Measurements from ENCODE around the gene PFKM.

PFKM gene

DNA sequence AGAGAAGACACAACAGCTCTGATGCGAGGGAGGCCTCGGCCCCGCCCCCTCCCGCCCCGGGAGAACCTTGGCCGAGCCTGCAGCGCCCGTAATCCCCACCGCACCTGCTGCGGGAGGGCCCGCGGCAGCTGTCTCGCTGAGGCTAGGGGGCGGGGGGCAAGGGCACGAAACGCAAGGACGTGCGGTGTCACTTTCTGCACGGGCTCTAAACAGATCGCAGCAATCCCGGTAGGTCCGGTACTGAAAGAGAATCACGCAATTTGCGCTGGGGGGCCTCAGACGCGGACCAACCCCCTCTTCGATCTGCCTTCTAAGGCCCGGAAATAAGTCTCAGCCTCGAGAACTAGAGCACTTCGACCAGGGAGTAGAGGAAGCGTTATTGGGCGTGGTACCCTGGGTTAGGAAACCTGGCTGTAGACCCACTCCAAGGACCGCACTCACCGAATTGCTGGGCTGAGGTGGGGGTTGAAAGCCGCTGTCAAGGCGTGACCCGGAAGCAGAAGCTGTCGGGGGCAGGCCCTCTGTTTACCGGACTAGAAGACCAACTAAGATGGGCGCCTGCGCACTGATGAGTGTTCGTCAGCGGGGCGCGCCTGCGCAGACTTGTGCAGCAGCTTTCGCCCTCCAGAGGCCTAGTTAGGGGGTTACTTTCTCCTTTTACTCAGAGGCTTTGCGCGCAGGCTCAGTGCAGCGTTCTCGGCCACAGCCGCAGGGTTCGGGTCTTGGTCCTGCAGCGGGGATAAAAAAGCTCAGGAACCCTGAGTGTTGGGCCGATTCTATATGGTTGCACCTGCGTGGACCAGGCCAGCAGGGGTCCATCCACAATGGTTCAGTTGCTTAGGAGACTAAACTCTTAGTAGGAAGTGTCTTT, 38.1 kb downstream of the PFKM start, which contains the start of gene ASB8:
ASB8 (minus strand) TSS at position 498 of the 871 bp plus-strand sequence. CDS start 4,019 bp downstream, outside the sequence.
- peak; percentile 99 for DNase-seq (ENCODE audit: low read depth)

DNA sequence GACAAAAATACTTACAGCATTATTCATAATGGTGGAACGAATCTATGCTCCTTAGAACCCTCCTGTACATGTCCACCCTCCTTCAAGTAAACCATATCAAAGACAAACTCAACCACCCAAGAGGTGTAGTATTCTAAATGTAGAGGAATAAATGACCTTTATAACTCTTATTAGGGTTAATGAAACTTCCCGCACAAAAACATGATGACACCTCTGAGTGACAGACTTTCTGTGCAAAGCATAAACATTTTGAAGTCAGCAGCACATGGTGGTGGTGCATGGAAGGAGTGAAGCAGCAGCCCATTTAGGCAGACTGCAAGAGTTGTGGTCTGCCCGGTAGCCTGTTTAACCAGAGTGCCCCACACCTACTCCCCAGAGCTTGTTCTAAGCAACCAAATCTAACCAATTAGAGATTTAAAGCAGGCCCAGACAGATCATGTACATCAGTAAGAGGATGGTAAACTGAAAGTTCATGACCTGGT, 38.8 kb downstream of the PFKM start:
- DNase-seq (ENCODE audit: low read depth): no peak

DNA sequence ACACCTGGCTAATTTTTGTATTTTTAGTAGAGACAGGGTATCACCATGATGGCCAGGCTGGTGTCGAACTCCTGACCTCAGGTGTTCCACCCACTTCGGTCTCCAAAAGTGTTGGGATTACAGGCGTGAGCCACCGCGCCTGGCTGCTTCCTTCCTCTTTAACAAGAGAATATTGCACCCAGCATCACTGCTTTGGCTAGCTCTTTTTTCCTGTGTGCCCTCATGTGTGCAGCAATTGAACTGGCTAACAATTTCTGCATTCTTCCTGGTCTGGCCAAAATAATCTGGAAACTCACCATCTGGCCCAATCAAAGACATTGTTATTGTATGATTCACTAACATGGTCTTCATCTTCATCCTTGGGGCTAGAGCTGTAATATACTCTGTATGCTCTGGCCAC, 40.9 kb downstream of the PFKM start:
- no peak for DNase-seq (ENCODE audit: low read depth)

DNA sequence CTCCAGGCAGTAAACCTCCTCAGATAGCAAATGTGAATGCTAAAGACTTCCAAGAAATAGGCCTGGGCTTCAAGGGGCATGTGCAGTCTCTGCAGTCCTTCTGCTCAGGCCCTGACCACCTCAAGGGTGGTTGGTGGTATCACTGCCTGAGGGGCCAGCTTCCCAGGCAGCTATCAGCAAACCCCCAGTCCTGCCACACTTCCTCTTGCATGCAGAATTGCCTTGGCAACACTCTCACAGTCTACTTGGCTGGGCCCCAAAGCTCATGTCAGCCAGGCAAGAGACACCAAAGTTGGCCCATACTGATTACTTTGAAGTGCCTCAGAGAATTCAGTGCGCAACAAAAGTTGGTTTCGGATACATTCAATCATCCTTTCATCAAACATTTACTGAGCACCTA, 41.6 kb downstream of the PFKM start:
- no peak for DNase-seq (ENCODE audit: low read depth)

DNA sequence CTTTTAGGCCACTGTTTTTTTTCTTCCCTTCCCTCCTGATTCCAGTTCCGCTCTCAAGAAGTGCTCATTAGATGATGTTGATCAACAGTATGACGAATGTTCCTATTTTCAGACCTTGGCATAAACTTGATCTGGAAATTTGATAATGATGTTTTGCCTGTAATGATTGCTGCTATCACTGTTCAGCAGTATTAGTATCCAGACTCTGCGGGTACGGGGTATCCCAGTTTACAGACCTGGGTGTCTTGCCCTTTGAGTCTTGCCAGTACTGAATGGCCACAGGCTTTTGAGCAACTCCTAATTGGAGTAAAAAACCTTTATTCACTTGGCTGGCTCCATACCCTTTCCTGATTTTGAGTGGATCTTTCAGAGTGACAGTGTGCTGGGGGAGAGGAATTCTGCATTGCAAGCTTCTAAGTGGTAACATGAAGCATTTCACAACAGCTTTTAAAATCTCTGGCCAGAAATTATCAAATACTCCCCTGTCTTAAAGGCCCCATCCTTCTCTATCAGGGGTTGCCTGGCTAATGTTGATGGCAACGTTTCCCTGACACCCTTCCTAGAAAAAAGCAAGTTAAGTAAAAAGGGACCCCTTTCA, 44.1 kb downstream of the PFKM start:
- no peak for DNase-seq (ENCODE audit: low read depth)

DNA sequence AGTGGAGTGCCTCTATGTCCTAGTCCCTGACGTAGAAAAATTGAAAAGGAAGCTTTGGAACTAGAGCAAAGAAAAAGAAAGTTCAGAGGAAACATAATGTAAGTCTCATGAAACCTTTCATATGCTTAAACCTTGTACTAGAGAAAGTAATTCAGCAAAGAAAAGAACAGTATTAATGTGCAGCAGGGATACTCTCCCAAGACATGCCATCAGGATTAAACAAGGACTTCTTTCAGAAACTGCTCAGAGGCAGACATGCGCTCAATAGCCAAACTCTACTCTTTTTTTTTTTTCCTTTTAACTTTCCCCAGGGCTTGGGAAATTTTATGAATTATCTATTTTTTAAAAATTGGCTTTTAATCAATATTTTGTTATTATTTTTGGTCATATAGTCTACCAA, 45.3 kb downstream of the PFKM start:
- no peak for DNase-seq (ENCODE audit: low read depth)

DNA sequence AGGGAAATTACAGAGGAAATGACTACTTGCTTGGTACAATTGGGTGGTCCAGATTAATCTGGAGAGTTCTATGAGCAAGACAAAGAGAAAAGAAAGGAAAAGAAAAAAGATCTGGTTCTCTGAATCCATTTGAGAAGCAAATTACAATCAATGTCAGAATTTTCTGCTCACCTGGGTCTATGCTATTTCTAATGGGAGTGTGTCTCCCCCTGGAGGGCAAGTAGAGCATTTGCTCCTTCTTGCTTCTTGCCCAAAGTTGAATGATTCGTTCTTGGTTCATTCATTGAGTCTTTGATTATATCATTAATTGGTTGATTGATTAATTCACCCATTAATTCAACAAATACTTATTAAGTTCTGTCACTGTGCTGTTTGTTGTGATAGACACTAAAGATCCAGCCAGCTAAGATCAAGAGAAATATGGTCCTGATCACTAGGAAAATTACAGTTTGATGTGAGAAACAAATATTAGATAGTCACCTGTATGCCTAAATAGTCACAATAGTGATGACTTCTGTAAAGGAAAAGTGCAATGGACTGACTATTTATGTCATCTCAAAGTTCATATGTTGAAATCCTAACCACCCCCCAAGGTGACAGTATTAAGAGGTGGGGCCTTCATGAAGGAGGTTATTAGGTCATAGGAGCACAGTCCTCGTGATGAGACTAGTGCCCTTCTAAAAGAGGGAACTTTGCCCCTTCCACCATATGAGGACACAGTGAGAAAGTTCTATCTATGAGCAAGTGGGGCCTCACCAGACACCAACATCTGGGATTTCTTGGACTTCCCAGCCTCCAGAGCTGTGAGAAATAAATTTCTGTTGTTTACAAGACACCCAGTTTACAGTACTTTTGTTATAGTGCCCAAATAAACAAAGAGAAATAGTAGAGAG, 46.2 kb downstream of the PFKM start:
- DNase-seq (ENCODE audit: low read depth): peak; percentile 36

DNA sequence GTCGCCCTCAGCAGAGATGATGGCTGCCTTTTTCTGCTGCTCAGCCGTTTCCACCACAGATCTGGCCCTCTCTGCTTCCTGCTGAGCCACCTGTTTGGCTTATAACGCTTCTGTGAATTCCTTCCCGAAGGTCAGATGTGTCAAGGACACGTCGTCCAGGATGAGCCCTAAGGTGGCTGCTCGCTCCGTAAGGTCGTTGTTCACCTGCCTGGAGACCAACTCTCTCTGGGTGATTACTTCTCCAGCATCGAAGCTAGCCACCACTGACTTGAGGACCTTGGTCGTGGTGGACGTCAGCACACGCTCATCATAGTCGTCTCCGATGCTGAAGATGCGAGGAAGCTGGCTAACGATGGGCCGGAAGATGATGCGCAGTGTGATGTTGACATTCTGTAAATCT, 49.8 kb downstream of the PFKM start:
- no peak for DNase-seq (ENCODE audit: low read depth)

DNA sequence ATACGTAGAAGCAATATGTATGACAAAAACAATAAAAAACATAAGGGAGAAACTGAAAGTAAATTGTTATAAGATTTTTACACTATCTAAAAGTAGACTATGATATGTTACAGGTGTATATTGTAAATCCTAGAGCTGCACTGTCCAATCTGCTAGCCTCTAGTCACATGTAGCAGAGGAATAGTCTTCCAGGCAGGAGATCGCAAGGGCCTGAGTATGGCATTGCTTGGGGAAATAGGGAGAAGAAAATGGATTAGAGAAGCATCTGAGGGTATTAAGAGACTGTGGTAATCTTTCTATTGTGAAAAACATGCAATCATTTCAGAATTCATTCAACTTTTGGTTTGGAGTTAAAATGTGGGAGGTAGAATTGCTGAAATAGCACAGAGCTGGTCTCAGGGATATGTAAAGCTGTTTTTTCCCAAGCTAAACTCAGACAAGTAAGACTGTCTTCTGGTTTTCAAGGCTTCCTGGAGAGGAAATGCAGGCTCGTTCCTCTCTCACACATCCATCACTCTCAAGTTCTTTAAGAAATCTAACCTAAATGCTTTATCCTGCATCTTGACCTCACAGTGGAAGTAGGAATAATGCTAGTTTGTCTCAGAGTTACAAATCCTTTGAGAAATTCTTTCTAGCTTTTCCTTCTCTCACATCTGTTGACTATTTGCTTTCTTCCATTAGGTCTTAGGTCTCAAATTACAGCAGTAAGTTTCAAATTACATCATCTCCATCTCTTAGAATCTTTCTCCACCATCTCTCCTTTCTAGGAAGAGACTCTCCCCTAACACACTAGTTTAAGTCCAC, 56.7 kb downstream of the PFKM start:
- no peak for DNase-seq (ENCODE audit: low read depth)

DNA sequence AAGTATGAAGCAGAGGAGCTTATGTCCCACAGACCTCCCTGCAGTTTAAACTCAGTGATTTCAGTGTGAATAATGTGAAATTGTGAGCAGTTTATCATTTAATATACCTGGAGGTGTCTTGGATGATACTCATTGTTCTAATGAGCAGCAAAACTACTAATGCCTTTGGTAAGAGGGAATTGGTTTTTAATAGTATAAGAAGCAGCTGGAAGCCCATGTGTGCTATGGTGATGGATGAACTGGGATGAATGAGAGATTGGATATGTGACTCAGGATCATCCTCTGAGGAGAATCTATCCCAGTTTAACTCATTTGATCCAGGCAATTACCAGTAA, 57.2 kb downstream of the PFKM start:
- DNase-seq (ENCODE audit: low read depth): no peak

DNA sequence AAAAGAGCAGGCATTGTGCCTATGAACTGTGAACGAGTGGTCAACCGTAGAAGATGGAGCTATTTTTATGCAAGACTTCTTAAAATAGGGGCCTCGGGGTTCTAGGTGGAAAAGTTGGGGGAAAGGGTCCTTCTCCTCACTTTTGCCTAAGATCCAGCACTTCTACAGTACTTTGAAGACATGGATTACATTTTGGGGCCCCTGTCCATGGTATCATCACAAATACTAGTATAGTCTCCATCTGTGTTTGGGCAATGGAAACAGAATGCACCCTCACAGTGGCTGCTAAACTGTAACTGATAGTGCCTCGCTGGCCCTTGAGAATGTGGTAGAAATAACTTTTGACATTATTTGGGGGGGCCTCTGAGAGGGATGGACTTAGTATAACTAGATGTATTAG, 58.8 kb downstream of the PFKM start:
- no peak for DNase-seq (ENCODE audit: low read depth)

DNA sequence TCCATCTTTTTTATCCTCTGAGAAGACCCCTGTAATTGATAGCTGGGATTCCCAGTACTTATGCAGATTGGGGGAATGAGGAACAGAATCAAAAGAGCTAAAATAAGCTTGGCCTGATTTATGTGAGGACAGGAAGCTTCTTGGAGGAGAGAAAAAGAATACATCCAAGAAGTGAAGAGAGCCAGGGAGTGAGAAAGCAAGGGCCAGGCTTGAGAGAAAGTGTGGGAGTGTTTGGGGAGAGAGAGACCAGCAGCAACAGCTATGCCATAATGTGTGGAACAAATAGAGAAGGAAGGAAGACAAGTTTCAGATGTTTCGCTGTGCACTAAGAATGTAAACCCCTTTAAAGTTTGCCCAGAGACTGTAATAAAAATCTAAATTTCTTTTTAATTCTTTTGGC, 60.3 kb downstream of the PFKM start:
- DNase-seq (ENCODE audit: low read depth): no peak

DNA sequence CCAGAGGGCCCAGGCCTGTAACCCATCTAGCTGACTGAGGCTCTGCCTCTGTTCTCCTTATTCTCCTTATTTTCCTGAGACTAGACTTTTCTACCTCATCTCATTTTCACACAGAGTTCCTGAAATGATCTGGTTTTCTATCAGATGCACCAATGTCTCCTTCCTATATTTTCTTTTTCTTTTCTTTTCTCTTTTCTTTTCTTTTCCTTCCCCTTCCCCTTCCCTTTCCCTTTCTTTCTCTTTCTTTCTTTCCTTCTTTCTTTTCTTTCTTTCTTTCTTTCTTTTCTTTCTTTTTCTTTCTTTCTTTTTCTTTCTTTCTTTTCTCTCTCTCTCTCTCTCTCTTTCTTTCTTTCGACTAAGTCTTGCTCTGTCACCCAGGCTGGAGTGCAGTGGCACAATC, 61.3 kb downstream of the PFKM start:
- no peak for DNase-seq (ENCODE audit: low read depth)

DNA sequence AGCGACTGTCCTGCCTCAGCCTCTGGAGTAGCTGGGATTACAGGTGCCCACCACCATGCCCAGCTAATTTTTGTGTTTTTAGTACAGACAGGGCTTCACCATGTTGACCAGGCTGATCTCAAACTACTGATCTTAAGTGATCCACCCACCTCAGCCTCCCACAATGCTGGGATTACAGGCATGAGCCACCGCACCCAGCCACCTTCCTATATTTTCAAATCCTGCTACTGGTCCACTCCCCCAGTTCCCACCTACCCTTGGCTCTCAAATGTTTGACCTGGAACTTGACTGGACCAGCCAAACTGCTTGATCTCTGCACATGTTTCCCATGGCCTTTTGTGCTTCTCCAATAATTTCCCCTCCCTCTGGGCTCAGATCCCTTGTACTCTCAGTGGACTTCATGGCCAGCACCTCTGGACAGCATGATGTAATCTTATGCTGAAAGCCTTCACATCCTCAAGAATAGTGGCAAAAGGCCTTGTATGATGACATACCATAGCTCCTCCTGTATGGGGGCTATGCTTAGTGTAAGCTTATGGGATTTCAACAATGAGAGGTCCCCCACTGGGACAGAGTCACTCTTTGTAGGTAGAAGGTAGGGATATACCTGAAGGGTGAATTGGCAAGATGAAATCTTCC, 61.8 kb downstream of the PFKM start:
- no peak for DNase-seq (ENCODE audit: low read depth)

DNA sequence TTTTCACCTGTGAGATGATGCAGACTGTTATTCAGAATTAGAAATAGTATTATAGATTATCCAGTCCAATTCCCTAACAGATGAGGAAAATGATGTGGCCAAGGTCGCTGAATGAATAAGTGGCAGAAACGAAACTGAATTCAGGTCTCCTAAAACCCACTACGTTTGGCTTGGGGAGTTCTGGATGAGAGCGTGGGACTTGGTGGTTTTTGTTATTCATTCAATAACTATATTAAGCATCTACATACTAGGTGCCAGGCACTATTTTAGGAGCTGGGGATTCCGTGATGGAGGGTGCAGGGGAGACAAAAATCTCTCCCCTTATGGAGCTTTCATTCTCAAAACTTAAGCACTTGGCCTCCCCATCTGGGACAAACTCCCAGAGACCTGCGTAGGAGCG, 63.5 kb downstream of the PFKM start:
- DNase-seq (ENCODE audit: low read depth): no peak

DNA sequence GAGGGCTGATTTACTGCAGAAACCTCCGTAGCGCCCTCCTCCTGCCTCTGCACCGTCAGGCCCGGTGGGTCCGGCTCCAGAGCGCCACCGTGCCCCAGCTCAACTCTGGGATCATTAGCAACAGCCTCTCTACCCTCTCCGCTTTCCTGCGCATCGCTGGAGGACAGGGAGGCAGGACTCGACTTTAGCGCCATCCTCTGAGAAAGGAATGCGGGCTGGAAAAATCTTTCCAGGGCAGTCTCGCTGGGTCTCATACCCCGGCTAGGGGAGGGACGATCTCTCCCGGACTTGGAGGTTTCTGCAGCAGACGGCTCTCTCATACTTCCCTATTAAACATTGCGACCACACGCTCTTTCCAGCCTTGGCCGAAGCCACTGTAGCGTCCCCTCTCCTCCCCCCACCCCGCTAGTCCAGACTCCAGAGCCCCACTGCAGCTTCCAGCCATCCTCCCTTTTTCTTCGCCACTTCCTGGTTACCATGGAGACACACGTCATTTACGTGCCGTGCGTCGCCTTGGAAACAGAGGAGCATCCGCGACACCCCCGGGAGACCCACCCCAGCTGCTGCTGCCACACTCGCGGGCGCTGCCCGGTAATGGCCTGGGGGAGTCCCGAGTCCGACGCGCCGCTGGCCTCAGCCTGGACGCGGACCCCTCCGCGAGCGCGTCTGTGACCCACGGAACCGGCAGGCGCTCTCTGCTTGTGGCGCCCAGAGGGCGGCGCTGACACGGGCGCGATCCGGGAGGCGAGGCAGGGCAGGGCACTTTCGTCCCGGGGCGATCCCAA, 64.1 kb downstream of the PFKM start, which contains the start of gene CCDC184:
CCDC184 (plus strand) TSS at position 554 of the 785 bp plus-strand sequence. CDS start 479 bp downstream, outside the sequence.
- peak; percentile 53 for DNase-seq (ENCODE audit: low read depth)

DNA sequence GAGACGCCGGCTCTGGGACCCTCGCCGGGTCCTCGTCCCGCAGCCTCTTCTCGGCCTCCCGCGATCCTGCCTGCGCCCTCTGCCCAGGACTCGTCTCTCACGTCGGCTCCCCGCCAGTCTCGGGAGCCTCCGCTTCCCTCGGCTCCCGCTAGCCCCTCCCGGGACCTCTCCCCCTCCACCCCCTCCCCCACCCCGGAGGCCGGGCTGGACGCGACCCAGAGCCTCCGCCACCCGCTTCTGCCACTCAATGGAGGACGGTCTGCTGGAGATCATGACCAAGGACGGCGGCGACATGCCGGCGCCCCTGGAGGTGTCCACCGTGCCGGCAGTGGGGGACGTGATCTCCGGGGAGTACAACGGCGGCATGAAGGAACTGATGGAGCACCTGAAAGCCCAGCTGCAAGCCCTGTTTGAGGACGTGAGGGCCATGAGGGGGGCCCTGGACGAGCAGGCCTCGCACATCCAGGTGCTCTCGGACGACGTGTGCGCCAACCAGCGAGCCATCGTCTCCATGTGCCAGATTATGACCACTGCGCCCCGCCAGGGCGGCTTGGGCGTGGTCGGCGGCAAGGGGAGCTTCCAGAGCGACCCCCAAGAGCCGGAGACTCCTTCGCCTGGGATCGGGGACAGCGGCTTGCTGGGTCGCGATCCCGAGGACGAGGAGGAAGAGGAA, 64.8 kb downstream of the PFKM start:
- DNase-seq (ENCODE audit: low read depth): no peak

DNA sequence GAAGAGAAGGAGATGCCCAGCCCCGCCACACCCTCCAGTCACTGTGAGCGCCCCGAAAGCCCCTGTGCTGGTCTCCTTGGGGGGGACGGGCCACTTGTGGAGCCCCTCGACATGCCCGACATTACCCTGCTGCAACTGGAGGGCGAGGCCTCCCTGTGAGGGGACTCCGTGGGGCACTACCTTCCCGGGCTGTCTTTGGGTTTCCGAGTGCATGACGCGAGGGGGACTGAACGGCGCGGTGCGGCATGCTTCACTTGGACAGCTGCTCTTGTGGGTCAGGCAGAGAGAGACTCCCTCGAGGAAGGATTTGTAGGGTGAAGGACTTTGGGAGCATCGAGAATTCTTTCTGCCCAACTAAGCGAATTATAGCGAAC, 65.4 kb downstream of the PFKM start:
- DNase-seq (ENCODE audit: low read depth): no peak

DNA sequence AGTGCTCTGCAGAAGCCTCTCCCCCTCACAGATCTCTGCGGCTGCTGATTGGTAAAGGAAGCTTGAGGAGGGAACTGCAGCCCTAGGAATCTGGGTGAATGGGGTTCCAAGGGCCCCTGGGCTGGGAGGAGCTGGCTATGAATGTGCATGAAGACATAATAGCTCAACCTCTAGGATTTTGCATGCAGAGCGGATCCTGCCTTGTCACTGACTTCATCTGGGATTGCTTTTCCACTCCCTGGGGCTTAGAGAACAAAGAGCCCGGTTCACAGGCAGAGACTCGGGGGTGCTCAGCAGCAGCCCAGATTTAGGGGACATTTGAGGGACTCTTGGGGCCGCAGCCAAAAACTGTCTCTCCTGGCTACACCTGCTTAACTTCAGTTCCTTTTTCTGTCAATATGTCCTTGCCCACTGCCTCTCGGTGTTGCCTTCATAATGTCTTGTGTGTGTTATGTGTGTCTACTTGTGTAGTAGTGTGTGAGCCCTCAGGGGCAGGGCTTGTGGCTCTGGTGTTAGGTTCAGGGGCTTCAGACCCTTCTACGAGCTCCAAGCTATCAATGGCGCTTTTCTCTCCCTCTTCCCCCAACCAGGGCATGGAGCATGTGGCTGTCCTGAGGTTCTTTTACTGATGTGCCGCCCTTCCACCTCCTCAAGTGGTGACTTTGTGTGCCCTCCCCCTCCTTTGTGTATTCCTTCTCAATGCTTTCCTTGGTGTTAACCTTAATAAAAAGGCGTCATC, 66.2 kb downstream of the PFKM start:
- DNase-seq (ENCODE audit: low read depth): no peak
